ENCODE results near the gene RGCC. TPM values are rescaled to one million over a fixed set of nuclear protein-coding genes. Genes with fewer than 3 reads are reported as not detected.

RGCC gene
- total and polyA plus RNA-seq, 9 donors = 1.7 to 62.2 (median 5.2) TPM

GRCh38 chr13:41505209-41505835, 48.0 kb downstream of the RGCC start:
- intact Hi-C loops (cut with DNase I) = no loop called here
- no peak for DNase-seq

GRCh38 chr13:41506312-41506711, 49.0 kb downstream of the RGCC start:
- intact Hi-C loops (cut with DNase I) = no loop called here
- WGBS, 3 donors = 12 to 50% (median 17%) methylated on average over 1 of the region's 1 CpG

More at GRCh38 chr13:41505209-41505835, 48.0 kb downstream of the RGCC start:
- 87 to 89% (median 87%) methylated on average over 2 of the region's 2 CpGs for WGBS, 3 donors
- Histone ChIP-seq H3K4me3 (no peak overlapping the region), H3K27ac (no peak overlapping the region), H3K4me1 (ENCODE audit: insufficient read depth) (peaks cover 3% of the 10 kb centered on the region), H3K9me3 (no peaks in the 10 kb centered on the region), H3K36me3 (no peaks in the 10 kb centered on the region), H3K27me3 (no peaks in the 10 kb centered on the region)
- TF ChIP-seq POLR2A (IDR thresholded peaks at IDR 0.05) (no peak), EP300 (IDR thresholded peaks at IDR 0.05) (no peak), CTCF (IDR thresholded peaks at IDR 0.05) (no peak)

GRCh38 chr13:41509971-41510370, 52.6 kb downstream of the RGCC start:
- H3K27ac ChIP-seq = no peak overlapping the region
- no peak for DNase-seq
- intact Hi-C loops (cut with DNase I) = no loop called here
- H3K9me3 ChIP-seq = no peaks in the 10 kb centered on the region
- TF ChIP-seq EP300 (IDR thresholded peaks at IDR 0.05) = no peak
- TF ChIP-seq CTCF (IDR thresholded peaks at IDR 0.05) = no peak
- no peak for TF ChIP-seq POLR2A (IDR thresholded peaks at IDR 0.05)
- H3K27me3 ChIP-seq = no peaks in the 10 kb centered on the region
- H3K4me1 ChIP-seq (ENCODE audit: insufficient read depth) = no peaks in the 10 kb centered on the region
- H3K36me3 ChIP-seq = no peaks in the 10 kb centered on the region
- H3K4me3 ChIP-seq = no peak overlapping the region
- 46 to 61% (median 51%) methylated on average over 3 of the region's 3 CpGs for WGBS, 3 donors

More at GRCh38 chr13:41506312-41506711, 49.0 kb downstream of the RGCC start:
- Histone ChIP-seq H3K36me3 (no peaks in the 10 kb centered on the region), H3K4me1 (ENCODE audit: insufficient read depth) (peaks cover 3% of the 10 kb centered on the region), H3K9me3 (no peaks in the 10 kb centered on the region), H3K27ac (no peak overlapping the region), H3K4me3 (no peak overlapping the region), H3K27me3 (no peaks in the 10 kb centered on the region)
- no peak for TF ChIP-seq CTCF (IDR thresholded peaks at IDR 0.05)
- TF ChIP-seq EP300 (IDR thresholded peaks at IDR 0.05) = no peak
- TF ChIP-seq POLR2A (IDR thresholded peaks at IDR 0.05) = no peak
- DNase-seq = no peak

GRCh38 chr13:41511827-41512226, 54.5 kb downstream of the RGCC start:
- Histone ChIP-seq H3K4me1 (ENCODE audit: insufficient read depth) (no peaks in the 10 kb centered on the region), H3K27ac (no peak overlapping the region), H3K27me3 (no peaks in the 10 kb centered on the region), H3K36me3 (no peaks in the 10 kb centered on the region), H3K4me3 (no peak overlapping the region), H3K9me3 (no peaks in the 10 kb centered on the region)
- no peak for TF ChIP-seq POLR2A (IDR thresholded peaks at IDR 0.05)
- DNase-seq = no peak
- intact Hi-C loops (cut with DNase I) = no loop called here
- WGBS, 3 donors = 89 to 95% (median 90%) methylated on average over 1 of the region's 1 CpG

GRCh38 chr13:41512441-41512840, 55.1 kb downstream of the RGCC start:
- Histone ChIP-seq H3K4me1 (ENCODE audit: insufficient read depth) (no peaks in the 10 kb centered on the region), H3K36me3 (no peaks in the 10 kb centered on the region), H3K27me3 (no peaks in the 10 kb centered on the region), H3K9me3 (no peaks in the 10 kb centered on the region), H3K27ac (no peak overlapping the region), H3K4me3 (no peak overlapping the region)
- no peak for DNase-seq
- 91 to 94% (median 92%) methylated on average over 9 of the region's 9 CpGs for WGBS, 3 donors
- TF ChIP-seq POLR2A (IDR thresholded peaks at IDR 0.05) (no peak), EP300 (IDR thresholded peaks at IDR 0.05) (no peak), CTCF (IDR thresholded peaks at IDR 0.05) (no peak)
- intact Hi-C loops (cut with DNase I) = no loop called here
